Femur (tissue), 1 donor: ENCODE measurements around the gene NME9.

Experiments
- DNase-seq: peaks from one replicate; pipeline ENCODE4 v3.0.0-alpha.2; 2017

The NME9 gene

DNA sequence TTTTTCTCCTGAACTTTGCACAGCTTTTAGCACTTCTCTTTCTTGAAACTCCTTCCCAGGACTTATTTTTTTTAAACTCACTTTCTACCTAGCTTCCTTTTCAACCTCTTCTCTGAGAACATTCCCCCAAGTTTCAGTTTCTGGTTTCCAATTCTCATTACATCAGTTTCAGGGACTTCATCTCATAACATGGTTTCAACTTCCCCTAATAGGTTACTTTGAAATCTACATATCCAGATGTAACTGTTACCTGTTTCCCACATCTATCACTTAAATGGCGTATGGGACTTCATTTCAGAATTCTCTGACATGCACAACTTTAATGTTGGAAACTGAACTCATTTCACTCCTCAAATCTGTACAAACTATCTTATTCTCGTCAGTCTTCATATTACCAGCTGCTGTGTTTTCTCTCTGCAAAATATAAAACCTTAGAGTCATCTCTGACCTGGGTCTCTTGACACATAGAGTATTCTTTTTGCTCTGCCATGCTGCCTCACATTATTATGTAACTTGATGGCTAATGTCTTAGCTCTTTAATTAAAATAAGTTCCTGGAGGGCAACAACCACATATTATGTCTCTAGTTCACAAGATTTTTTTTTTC, 58.4 kb downstream of the NME9 start:
- DNase-seq, result no peak

DNA sequence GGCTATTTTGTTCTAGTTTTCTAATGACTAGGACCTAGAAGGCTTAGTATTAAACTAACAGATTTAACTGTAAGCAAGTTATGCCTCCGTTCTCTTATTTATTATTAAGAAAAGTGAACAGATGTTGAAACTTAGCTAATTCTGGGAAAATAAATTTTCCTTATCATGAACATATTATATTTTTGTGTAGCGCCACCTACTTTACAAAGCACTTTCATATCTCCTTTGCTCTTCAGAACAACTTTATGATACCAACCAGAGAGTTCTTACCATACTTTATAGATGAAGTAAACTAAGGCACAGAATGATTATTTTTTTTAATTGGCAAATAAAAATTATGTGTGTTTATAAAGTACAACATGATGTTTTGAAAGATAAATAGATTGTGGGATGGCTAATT, 59.4 kb downstream of the NME9 start:
- DNase-seq, result no peak

DNA sequence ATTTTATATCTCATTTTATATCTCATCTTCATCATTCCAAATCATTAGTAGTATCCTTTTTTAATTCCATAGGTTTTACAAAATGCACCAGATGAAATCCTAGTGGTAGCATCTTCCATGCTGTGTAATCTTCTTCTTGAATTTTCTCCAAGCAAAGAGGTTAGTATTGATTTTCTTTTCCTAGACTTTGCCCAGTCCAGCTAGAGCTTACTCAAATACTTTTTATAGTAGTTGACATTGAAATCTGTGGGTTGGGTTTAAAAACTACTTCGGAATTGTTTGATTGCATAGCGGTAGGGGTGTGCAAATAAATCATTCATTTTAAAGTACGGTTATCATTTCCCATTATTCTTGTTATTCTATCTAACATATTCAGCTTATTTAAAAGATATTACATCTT, 62.6 kb downstream of the NME9 start:
- DNase-seq, result no peak

DNA sequence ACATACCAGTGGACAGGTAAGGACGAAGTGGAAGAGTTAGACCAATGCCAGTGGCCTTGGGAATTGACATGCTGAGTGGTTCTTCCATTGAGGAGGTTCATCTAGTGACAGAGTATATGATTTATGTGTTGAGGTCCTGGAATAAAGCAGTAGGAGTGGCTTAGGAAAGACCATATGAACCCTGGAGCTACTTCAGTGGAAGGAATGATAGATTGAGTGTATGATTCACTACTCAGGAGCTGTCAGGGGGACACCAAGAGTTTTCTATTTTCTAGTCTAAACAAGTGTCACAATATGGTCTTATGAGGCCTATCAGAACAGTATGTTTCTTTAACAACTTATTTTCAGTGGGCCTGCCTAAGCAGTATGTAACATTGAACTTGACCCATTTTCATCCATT, 63.9 kb downstream of the NME9 start:
- DNase-seq, result no peak

DNA sequence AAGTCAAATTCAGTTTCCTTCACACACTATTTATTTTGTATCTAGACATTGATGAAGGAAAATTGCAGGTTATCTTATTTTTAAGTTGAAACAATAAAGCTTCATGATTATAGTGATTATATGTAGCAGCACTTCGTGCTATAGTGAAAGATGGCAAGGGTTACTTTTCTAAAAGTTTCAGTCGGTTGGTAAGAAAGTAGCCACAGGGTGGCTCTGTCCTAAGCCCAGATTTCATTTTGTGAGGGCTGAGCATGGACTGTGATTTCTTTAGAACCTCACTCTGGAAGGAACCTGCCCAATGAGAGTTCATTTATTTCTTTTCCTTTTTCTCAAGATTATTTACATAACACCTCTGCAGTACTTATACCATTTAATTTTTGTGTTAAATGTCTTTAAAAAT, 66.5 kb downstream of the NME9 start:
- DNase-seq, result no peak

DNA sequence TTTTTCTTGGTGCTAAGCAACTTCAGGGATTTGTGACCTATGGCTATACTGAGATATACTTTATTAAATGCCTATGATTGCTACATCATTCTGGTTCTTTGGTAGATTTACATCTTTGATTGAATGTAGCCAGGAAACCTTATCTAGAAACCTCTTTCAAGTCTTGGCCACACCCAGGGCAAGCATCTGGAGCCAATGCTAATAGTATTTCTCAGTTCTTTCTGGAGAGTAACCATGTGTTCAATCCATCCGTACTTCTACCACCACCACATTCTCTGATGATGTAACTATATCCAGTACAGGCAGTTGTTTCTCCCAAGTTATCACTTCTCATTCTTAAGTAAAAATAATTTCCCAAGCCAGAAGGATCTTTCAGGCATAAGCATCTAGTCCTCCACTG, 69.0 kb downstream of the NME9 start:
- no peak for DNase-seq

DNA sequence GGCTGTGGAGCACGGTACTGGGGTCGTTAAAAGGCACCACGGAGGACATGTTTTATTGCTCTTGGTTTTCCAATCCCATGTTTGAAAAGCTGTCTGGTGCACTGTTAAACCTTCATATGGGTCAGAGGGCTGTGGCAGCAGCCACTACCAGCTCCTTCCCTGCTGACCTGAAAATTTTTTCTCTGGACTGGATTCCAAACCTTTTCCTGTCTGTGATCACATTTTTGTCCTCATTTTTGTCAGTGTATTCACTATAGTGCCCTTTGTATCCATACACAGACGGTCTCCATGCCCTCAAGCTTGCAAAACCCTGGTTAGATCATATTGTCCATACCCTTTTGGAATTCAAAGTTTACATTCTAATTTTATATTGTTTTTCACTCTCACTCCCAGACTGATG, 70.5 kb downstream of the NME9 start:
- no peak for DNase-seq

DNA sequence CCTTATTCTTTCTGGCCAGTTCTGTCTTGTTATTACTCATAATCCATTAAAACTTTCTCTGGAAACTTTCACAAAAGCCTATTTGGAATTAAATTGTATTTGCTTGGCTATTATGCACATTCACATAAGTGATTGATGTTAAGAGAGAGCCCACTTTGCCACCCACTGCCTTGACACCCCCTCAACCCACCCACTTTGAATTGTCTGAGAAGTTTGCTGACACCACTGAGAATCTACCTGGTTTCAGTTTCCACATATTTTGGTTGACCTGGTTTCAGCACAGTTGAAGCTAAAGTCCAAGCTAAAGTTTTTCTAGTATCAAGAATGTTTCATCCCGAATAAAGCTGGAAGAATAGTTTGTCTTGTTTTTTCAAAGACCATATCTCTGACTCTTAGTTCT, 71.7 kb downstream of the NME9 start:
- no peak for DNase-seq

DNA sequence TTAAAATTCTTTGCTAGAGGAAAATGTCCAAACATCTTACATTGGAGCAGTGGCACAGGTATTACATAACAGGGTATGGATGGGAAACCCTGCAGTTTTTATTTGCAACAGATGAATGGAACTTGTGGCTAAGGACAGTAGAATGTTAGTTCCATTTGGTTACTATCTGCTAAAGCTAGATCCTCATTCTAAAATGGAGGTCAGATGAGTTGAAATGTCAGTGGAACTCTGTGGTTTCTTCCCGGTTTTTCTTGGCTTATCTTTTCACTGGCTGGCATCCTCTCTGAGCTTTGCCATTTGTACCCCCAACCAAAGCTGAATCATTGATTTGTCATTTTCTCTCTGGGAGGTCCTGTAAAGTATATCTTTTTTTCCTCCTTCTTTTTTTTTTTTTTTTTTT, 73.6 kb downstream of the NME9 start:
- no peak for DNase-seq

DNA sequence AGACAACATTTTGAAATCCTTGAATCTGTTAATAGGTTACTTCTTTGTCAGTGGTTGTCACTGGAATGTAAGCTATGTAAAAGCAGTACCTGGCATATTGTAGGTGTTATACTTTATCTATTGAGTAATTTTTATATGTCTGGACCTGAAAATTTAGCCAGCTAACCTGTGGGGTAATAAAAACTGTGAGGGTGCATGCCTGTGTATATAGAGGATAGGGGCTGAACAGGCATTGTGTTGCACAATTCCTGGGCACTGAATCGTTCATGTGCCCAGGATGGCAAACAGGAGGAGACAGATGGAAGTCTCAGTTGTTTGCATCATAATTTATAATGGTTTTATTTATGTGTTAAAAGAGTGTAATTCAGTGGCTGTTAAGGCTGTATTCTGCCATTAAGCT, 75.4 kb downstream of the NME9 start:
- no peak for DNase-seq

DNA sequence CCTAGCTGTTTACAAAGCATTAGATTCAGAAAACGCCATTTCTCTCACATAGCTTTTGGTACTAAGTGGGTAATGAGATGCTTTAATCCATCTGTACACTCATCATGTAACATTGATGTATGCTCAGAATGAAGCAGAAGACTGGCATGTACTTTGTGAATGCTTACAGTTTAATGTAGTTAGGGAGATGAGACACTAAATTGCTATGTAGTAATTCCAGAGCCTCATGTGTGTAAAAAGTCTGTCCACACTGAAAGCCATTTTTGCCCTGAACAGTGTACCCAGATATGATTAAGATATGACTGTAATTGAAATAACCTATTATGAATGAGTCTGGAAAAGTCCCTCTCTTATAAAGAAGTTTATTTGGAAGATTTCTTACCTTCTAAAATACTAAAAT, 76.0 kb downstream of the NME9 start:
- no peak for DNase-seq
